GM18498 (cell line): Measurements from ENCODE around the gene OPN1LW.
"Not testable (repeated sequence)": the region's sequence is repeated elsewhere in the genome, so short reads cannot be mapped to it uniquely, and the experiment has no call there.

Experiments used
- ATAC-seq: cut with Tn5 transposase; IDR thresholded peaks from one replicate; pipeline ENCODE4 v1.9.1; 2021; ENCODE audit warnings: mild to moderate bottlenecking, moderate library complexity; ENCODE audit not compliant: unreplicated experiment

The OPN1LW gene

DNA sequence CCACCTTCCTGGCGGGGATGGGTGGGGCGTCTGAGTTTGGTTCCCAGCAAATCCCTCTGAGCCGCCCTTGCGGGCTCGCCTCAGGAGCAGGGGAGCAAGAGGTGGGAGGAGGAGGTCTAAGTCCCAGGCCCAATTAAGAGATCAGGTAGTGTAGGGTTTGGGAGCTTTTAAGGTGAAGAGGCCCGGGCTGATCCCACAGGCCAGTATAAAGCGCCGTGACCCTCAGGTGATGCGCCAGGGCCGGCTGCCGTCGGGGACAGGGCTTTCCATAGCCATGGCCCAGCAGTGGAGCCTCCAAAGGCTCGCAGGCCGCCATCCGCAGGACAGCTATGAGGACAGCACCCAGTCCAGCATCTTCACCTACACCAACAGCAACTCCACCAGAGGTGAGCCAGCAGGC, at the start of gene OPN1LW:
Gene OPN1LW (plus strand): TSS at position 234 of the 400 bp plus-strand sequence. CDS start 41 bp downstream, at position 275.
- not testable (repeated sequence) for ATAC-seq

DNA sequence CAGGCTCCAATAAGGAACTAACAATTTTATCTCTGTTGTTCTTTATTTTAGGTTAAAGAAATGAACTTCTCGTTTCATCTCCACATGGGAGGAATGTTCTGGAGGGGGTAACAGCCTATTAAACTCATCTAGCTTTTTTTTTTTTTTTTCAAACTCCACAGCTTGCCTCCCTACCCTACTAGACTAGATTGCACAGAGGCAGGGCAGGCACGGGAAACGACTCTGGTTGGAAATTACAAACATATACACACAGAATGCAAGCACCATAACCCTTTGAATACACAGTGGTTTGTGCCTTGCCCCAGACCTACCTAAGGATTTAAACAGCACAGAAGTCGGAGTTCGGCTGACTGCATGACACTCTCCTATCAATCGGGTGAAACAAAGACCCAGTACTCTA, 49.2 kb upstream of the OPN1LW start:
- no peak for ATAC-seq

DNA sequence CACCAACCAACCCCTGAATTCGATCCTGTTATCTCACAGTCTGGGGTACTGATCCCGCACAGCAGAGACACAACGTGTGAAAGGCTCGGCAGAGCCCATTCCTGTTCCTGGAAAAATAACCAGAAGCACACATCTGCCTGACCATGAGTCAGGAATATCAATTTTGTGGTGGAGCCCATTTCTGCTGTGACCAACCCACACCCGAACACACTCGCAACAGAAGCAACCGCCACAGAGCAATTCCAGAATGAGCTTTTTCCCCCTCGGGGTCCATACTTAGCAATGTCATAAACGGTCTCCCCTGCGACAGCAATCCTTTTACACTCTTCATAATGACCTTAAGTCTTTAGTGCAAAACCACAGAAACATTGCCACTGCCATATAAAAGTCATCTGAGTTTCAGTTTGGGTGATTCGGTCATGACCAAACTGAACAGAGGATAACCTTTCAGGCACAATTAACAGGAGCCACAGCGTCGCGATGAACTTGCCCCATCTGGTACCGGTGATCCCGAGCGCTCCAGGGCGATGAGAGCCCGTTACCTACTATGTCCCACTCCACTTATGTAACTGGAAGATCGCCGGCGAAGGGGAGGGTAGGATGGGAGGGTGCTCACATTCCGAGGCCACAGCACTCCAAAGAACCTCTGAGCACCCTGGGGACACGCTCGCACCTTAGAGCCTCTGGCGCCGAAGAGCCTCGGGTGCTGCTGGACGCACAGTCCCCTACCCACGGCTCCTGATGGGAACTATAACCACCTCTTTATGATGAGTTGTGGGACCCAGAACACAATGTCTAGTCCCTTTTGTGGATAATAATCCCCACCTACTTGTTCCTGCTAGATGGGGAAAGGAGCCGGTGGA, 47.7 kb upstream of the OPN1LW start:
- no peak for ATAC-seq

DNA sequence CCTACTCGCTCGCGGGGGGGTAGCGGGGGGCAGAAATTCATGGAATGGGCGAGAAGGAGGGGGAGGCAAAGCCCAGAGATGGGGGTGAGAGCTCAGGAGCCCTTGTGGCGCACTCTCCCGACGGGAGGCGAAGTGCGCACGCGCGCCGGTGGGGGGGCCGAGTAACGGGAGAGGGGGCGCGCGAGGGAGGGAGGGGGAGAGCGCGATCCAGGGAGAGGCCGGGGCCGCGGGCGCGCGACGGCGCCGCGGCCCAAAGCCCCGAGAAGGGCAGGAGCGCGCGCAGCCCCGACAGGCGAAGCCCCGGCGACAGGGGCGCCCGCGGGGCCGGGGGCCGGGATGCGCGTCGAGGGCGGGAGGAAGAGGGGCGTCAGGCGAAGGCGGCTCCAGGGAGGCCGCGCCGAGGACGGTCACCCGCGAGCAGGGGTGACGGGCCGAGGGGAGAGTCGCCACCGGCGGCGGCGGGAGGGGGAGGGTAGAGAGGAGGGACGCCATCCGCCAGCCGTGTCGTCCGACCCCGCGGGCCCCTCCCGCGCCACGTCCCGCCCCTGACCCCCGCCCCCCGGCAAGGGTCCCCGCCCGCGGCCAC, 46.9 kb upstream of the OPN1LW start:
- peak; percentile 38 for ATAC-seq

DNA sequence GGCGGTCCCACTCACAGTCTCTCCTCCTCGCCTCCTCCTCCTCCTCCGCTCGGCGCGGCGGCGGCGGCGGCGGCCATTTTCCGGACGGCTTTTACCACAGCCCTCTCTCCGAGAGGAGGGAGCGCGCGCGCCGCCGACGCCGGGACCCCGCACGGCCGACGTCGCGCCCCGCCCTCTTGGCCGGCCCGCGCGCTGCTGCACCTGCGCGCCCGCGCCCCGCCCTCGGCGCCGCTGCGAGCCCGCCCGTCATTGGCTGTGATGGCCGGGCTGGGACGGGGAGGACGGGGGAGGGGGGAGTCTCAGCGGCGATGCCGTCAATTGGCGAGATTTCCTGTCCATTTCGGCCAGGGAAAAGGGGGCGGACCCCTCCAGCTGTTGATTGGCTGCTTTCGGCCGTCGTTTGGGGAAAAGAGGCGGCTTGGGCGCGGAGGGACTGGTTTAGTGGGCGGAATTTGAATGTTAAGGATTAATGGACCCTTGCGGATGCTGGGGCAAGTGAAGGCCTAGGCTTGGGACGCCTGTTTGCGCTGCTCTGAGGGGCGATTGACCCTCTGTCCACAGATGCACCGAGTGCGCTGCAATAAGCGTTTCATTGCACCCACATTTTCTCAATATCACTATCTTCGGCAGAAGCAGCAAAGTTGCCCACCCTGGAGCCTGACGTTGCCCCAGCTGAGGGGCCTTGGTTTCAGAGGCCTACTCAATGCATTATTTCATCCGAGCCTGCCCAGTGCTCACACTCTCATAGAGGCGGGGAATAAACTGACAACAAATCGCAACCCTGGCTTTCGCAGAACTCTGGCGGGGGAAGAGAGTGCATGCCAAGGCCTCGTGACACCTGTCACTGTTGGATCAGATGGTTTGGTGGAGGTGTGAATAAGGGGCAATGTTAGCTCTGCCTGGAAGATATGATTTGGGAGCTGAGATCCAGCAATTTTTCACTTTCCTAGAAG, 46.2 kb upstream of the OPN1LW start, which contains the start of gene MECP2:
Gene MECP2 (minus strand): TSS at position 129 of the 953 bp plus-strand sequence.
- peak; percentile 92 for ATAC-seq

DNA sequence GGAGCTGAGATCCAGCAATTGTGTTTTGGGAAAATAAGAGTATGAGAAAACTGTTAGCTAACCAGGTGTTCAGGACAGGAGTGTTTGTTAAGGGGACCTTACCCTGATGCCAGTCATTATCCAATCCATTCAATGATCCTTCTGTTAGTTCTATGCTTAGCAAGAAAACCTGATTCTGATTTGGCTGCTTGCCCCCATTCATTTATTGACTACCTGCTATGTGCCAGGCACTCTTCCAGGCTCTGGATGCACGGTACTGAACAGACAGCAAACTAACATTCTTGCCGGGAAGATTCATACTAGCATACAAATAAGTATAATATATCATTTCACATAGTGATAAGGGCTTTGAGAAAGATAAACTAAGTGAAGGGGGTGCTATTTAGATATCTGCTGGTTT, 45.5 kb upstream of the OPN1LW start:
- no peak for ATAC-seq

DNA sequence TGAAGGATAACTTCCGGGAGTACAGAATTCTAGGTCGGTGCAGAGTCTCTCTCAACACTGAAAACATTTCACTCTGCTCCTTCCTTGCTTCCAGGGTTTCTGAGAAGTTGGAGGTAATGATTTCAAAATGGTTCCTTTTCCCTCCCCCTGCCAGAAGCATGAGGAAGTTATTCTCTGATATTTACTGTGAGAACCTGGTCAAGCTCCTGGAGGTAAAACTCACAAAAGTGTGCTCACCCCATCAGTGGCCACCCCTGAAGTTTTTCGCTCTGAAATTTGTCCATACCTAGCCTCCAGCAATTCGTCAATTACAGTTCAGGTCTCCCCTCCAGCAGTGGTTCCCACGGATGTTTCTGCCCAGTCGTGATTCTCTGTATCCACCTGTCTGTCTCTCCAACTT, 30.3 kb upstream of the OPN1LW start:
- ATAC-seq: no peak

DNA sequence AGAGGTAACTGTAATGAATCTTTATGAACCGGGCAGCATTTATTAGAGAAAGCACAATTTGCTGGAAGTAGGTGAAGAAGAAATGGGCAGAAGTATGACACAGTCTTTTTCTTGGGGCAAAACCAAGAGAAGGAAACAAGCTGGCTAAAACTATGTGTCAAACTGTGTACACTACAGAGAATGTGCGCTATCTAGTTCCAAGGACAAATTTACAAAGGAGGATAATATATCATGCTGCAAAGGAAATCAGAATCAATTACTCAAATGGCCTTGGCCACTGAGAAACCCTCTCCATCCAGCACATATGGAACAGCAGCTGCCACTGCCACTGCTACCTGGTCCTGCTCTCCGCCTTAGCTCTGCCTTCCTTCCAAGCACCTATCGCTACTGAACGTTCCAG, 29.4 kb upstream of the OPN1LW start:
- no peak for ATAC-seq

DNA sequence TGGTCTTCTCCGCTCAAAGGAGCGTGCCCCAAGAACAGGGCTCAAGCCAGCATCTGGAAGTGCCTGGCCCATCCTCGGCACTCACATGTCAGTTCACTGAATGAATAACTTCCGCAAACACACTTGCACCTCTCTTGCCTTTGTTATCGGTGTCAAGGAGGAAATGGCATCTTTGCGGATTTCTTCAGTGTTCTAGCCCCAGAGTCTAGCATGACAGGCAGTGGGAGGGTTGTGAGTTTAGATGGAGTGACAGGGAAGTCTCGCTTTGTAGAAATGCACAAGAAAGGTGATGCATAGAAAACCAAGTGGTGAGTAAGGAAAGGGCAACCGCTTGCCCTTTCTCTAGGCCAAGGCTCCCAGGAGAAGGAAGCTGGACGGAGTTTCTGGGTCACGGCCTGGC, 29.0 kb upstream of the OPN1LW start:
- no peak for ATAC-seq

DNA sequence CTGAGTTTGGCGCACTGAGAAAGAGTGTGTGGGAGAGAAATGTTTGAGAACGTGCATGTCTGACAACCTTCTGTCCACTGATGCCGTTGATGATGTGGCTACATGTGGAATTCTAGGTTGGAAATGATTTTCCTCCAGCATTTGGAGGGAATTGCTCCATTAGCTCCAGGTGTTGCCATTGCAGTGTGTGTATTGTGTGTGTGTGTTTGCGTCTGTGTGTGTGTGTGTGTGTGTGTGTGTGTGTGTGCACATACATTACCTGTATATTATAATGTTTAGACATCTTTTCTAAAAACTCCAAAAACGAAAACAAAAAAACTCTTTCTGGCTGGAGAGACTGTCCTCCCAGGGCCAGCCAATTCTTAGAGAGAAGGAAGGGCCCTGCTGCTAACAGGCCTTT, 28.3 kb upstream of the OPN1LW start:
- no peak for ATAC-seq

DNA sequence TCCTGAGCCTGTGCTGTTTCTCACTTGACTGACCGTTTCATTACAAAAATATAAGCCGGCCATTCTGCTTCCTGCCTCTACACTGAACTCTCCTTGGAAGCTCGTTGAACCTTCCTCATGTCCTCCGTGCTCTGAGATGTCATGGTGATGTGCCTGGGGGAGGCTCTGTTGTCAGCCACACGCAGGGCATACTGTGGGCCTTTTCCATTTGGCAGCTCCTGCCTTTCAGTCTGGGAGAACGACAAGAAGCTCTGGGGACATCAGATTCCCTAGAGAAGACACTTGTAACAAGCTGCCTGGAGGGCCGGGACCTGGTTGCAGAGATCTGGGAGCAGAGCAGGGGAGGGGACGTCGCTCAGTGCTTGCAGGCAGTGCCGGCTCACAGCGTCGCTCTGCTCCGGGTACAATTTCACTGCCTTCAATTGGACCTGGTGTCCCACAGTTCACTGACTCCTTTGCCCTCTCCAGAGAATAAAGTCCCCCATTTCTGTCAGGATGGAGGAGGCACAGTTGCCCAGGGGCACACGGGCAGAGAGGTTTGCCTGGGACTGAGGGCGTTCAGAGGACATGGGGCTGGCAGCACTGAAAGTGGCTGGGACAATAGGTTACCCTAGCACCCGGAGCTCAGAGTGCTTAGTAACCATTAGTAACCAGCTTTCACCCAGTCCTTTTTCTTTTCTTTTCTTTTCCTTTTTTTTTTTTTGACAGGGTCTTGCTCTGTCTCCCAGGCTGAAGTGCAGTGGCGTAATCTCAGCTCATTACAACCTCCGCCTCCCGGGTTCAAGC, 27.4 kb upstream of the OPN1LW start:
- no peak for ATAC-seq

DNA sequence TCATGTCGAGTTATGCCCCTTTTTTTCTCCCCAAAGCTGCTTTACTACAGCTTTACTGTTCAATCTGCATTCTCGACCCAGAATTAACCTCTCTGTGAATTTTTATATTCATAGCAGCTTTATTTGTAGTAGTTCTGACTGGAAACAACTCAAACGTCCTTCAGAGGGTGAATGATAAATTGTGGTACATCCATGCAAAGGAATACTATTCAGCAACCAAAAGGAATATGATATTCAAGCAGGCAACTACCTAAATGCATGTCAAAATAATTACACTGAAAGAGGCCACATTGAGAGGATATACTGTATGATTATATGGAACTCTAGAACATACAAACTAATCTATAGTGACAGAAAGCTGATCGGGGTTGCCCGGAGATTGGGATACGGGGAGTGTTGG, 26.5 kb upstream of the OPN1LW start:
- no peak for ATAC-seq

DNA sequence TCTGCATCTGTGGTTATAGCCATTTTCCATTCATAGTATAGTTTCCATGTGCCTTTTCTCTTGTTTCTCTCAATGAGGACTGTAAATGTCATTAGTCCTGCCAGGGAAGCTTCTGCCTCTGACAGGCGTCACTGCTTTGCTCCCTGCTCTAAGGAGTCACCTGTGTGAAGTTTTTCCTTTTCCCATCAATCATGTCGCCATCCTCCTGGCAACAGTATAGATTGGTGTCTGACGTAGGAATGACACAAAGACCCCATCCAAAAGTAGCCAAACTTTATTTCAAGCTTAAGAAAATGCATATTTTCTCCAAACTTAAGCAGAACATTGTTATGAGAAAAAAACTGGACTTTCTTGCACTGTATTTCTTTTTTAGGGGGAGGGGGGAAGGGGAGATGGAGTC, 23.5 kb upstream of the OPN1LW start:
- no peak for ATAC-seq

DNA sequence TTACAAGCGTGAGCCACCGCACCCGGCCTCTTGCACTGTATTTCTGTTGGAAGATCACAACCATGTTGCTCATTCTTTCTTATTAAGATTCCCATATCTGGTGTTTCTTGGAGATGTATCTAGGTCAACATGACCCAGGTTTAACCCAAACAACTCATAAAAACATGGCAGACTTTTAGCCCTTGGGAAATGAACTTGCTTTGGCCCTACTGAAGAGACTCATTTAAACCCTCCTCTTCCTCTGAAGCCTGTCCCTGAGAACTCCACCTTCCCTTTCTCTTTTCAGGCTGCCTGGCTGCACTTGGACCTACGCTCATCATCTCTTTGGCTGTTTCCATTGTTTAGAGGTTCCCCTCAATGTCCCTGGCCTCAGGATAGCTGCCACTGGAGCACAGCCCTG, 22.8 kb upstream of the OPN1LW start:
- no peak for ATAC-seq

DNA sequence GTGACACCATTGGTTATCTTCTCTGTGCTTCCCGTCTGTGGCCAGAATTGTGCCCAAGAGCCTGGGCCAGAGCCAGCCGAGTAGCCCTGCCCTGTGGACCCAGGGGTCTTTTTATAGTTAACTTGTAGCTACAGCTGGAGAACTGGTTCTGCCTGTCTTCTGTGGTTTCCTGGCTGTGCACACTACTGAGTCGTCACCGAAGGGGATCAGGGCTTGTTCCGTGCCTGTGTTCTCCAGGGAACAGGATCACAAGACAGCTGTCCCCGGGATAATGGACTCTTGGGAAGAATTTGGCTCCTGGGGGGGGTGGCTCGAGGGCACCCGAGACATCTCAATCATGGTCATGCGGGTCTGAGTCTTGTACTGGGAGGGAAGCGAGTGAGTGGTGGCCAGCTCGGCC, 22.1 kb upstream of the OPN1LW start:
- ATAC-seq: no peak

DNA sequence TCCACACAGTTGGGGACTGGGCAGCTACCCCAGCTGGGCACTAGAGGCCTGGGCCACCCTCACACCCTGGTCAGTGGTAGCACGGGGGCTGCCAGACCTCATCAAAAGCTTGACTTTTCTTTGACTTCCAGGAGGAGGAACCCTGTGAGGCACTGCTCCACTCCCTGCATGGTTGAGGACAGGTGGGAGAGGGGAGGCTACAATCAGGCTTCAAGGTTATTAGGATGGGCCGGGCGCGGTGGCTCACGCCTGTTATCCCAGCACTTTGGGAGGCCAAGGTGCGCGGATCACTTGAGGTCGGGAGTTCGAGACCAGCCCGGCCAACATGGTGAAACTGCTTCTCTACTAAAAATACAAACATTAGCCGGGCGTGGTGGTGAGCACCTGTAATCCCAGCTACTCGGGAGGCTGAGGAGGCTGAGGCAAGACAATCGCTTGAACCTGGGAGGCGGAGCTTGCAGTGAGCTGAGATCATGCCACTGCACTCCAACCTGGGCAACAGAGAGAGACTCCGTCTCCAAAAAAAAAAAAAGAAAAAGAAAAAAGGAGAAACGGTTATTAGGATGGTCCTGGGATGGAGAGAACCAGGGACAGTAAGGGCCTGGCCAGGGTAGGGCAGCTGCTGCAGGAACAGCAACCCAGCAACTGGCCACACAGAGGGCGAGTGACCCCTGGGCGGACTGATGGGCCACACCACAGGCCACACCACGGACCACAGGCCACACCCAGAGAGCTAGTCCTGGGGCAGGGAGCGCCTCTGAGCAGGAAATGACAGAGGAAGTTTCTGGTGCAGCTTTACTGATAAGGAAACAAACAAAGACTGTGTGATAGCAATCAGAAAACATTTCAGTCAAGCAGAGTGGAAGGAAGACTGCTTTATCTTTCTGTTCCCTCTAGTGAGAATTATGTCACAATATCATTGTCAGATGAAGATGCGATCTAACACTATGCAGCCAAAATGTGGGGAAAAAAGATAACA, 20.5 kb upstream of the OPN1LW start:
- no peak for ATAC-seq

DNA sequence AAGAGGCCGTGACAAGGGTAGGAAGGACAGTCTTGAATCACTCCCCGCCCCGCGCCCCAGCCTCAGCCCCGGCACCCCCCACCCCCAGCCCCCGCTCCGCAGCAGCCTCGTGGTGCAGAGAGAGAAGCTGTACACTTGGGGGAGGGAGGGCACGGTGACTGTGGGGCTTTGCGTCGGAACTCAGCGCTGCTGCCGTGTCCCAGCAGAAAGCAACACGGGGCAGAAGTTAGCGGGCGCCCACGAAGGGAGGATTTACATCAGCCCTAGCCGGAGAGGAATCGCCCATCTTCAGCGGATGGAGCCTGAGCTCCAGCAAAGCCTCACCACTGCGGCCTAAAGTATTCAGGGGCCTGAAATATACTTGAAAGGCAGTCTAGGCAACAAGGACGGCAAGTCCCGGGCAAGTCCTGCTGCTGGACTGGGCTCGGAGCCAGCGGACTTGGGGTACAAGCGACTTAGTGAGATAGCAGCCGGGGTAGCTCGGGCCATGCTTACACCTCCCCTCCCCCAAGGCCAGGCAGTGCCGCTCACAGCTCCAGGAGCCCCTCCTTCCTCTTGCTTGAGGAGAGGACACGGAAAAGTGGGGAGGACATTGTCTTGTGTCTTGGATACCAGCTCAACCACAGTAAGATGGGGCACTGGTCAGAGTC, 18.5 kb upstream of the OPN1LW start:
- no peak for ATAC-seq

DNA sequence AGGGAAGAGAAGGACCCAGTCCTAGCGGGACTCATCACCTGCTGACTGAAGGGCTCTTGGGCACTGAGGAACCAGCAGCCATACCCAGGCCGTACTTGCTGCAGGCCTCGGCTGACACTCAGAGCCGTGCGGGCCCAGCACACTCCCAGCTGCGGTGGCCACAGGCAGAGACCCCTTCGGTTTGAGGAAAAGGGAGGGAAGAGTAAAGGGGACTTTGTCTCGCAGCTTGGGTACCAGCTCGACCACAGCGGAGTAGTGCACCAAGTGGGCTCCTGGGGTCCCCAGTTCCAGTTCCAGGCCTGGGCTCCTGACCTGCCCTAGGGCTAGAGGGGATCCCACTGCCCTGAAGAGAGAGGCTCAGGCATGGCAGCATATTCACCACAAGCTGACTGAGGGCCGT, 17.9 kb upstream of the OPN1LW start:
- no peak for ATAC-seq

DNA sequence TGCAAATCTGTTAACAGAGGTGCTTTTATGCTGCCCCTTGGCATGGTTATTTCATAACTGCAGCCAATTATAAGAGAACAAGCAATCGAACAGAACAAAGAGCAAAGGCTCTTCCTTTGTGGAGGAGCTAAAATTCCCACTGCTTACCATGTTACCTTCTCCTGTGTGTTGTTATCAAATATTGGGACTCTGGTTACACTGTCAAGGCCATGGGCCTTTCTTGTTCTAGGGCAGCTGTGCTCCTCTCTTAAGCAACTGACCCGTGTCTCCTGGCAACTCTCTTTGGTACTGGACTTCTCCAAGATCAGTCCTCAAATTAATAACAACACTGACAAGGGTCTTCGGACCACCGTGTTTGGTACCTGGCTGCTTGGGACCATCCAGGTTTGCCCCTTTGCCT, 12.1 kb upstream of the OPN1LW start:
- ATAC-seq: no peak
